Measurements from ENCODE around the gene FOXQ1. TPM values are rescaled to one million over a fixed set of nuclear protein-coding genes. Genes with fewer than 3 reads are reported as not detected.

The FOXQ1 gene
- total and polyA plus RNA-seq, 10 of the 15 experiments (the other 5 are each of a cell fraction or from before 2014, with no cell fraction given) = 0.08 TPM; not detected in 9

DNA sequence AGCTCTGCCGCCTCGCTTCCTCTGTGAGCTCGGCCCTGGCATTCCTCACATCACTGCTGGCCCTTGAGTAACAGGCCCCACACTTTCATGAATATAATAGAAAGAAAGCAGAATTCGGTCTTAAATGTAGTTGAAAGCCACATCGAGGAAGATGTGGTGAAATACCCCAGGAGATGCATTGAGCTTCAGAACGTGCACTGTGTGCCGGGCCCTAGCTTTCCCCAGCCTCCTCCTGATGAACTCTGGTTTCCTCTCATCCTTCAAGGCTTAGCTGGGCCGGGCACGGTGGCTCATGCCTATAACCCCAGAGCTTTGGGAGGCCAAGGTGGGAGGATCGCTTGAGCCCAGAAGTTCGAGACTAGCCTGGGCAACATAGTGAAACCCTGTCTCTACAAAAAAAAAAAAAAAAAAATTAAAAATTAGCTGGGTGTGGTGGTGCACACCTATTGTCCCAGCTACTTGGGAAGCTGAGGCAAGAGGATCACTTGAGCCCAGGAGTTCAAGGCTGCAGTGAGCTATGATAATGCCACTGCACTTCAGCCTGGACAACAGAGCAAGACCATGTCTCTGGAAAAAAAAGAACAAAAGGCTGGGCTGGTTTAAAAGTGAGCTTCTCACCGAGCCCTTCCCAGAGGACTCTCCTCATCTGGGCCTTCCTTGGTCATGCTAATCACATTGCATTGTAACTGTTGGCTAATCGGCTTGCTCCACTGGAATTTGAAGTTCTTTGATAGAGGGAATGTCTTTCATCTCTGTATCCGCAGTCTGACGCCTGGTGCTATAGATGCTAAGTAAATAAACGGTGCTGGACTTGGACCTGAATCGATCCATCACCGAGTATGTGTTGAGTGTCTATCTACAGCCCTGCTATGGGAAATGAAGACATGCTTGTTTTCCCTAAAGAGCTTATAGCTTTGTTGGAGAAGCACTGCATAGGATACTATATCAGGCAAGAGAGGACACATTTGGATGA lies 43.8 kb upstream of the FOXQ1 start:
- Histone ChIP-seq H3K27ac (ENCODE audit: control insufficient read depth, insufficient read depth) (no peak overlapping the region), H3K79me2 (ENCODE audit: control insufficient read depth, insufficient read depth, low read length) (no peaks in the 10 kb centered on the region), H3K4me3 (no peak overlapping the region), H3K4me1 (ENCODE audit: control insufficient read depth, insufficient read depth, low read length) (no peaks in the 10 kb centered on the region), H3K9me3 (replicated peaks; ENCODE audit: control insufficient read depth, insufficient read depth, low read length) (no peaks in the 10 kb centered on the region; the same call in 2 of the 3 replicates), H3K9ac (ENCODE audit: control insufficient read depth, insufficient read depth, low read length) (no peak overlapping the region), H2AFZ (ENCODE audit: control insufficient read depth, low read depth, low read length) (no peak overlapping the region), H3K36me3 (ENCODE audit: control insufficient read depth in 2 of 2, insufficient read depth in 2 of 2, low read length in 1 of 2) (no peaks in the 10 kb centered on the region), H3K4me2 (ENCODE audit: control insufficient read depth, insufficient read depth) (no peak overlapping the region), H3K27me3 (replicated peaks in 1 of 2; ENCODE audit: control insufficient read depth in 2 of 2, insufficient read depth in 2 of 2, low read length in 1 of 2) (peaks cover 0 to 3% of the 10 kb centered on the region in 2 experiments; a peak in 3 of 4 replicates), H4K20me1 (ENCODE audit: control insufficient read depth, insufficient read depth) (no peaks in the 10 kb centered on the region)
- CTCF ChIA-PET = interaction anchor here (0.7 to 1.3 kb wide), 2 partner anchors 453 to 546 kb away, joined by 3 read pairs; no protein-coding TSS in a partner anchor
- FAIRE-seq (no peak), DNase-seq (ENCODE audit: low read depth, low spot score) (no peak), ATAC-seq (no peak)
- intact Hi-C loops (cut with micrococcal nuclease; ENCODE audit: unreplicated experiment) (no loop called here), in situ Hi-C loops (cut with MboI) (no loop called here)
- no peak for TF ChIP-seq TBL1XR1 (IDR thresholded peaks at IDR 0.05; ENCODE audit: low read depth, low read length)
- no peak for TF ChIP-seq PAX8 (IDR thresholded peaks at IDR 0.05)
- TF ChIP-seq, protein P1, sequence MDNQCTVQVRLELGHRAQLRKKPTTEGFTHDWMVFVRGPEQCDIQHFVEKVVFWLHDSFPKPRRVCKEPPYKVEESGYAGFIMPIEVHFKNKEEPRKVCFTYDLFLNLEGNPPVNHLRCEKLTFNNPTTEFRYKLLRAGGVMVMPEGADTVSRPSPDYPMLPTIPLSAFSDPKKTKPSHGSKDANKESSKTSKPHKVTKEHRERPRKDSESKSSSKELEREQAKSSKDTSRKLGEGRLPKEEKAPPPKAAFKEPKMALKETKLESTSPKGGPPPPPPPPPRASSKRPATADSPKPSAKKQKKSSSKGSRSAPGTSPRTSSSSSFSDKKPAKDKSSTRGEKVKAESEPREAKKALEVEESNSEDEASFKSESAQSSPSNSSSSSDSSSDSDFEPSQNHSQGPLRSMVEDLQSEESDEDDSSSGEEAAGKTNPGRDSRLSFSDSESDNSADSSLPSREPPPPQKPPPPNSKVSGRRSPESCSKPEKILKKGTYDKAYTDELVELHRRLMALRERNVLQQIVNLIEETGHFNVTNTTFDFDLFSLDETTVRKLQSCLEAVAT (IDR thresholded peaks at IDR 0.05) = no peak
- TF ChIP-seq SP1 (IDR thresholded peaks at IDR 0.05; ENCODE audit: low read depth, low read length) = no peak
- no peak for TF ChIP-seq CHD2 (IDR thresholded peaks at IDR 0.05; ENCODE audit: borderline replicate concordance, low read depth, low read length)
- TF ChIP-seq, protein P2, sequence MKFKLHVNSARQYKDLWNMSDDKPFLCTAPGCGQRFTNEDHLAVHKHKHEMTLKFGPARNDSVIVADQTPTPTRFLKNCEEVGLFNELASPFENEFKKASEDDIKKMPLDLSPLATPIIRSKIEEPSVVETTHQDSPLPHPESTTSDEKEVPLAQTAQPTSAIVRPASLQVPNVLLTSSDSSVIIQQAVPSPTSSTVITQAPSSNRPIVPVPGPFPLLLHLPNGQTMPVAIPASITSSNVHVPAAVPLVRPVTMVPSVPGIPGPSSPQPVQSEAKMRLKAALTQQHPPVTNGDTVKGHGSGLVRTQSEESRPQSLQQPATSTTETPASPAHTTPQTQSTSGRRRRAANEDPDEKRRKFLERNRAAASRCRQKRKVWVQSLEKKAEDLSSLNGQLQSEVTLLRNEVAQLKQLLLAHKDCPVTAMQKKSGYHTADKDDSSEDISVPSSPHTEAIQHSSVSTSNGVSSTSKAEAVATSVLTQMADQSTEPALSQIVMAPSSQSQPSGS (IDR thresholded peaks at IDR 0.05; ENCODE audit: low read length) = no peak
- TF ChIP-seq, protein P3, sequence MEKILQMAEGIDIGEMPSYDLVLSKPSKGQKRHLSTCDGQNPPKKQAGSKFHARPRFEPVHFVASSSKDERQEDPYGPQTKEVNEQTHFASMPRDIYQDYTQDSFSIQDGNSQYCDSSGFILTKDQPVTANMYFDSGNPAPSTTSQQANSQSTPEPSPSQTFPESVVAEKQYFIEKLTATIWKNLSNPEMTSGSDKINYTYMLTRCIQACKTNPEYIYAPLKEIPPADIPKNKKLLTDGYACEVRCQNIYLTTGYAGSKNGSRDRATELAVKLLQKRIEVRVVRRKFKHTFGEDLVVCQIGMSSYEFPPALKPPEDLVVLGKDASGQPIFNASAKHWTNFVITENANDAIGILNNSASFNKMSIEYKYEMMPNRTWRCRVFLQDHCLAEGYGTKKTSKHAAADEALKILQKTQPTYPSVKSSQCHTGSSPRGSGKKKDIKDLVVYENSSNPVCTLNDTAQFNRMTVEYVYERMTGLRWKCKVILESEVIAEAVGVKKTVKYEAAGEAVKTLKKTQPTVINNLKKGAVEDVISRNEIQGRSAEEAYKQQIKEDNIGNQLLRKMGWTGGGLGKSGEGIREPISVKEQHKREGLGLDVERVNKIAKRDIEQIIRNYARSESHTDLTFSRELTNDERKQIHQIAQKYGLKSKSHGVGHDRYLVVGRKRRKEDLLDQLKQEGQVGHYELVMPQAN (conservative IDR thresholded peaks at IDR 0.05) = no peak
- no peak for TF ChIP-seq MEF2A (IDR thresholded peaks at IDR 0.05; ENCODE audit: insufficient read depth, low read depth, low read length)
- TF ChIP-seq ETV6 (conservative IDR thresholded peaks at IDR 0.05 in 1 of 2, IDR thresholded peaks at IDR 0.05 in 1 of 2; ENCODE audit: borderline replicate concordance in 1 of 2, low read depth in 1 of 2) = no peak
- TF ChIP-seq, protein P4, sequence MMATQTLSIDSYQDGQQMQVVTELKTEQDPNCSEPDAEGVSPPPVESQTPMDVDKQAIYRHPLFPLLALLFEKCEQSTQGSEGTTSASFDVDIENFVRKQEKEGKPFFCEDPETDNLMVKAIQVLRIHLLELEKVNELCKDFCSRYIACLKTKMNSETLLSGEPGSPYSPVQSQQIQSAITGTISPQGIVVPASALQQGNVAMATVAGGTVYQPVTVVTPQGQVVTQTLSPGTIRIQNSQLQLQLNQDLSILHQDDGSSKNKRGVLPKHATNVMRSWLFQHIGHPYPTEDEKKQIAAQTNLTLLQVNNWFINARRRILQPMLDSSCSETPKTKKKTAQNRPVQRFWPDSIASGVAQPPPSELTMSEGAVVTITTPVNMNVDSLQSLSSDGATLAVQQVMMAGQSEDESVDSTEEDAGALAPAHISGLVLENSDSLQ (IDR thresholded peaks at IDR 0.05) = no peak
- POLR2A ChIA-PET = no interaction called here
- RAD21 ChIA-PET (ENCODE audit: unreplicated experiment) = no interaction called here
- WGBS (ENCODE audit: insufficient coverage, insufficient replicate concordance, low lambda C conversion rate, missing lambda C conversion rate) = 37% methylated on average over 17 of the region's 18 CpGs
- no TSS peak for BruUV-seq (replicated peaks)
- SMC1A ChIA-PET (ENCODE audit: uncharacterized antibody, unreplicated experiment) = interaction anchor here (0.6 kb wide), 1 partner anchor 101 kb away, joined by 3 read pairs; no protein-coding TSS in a partner anchor
